Measurements from ENCODE around the gene ARRDC3.

DNA sequence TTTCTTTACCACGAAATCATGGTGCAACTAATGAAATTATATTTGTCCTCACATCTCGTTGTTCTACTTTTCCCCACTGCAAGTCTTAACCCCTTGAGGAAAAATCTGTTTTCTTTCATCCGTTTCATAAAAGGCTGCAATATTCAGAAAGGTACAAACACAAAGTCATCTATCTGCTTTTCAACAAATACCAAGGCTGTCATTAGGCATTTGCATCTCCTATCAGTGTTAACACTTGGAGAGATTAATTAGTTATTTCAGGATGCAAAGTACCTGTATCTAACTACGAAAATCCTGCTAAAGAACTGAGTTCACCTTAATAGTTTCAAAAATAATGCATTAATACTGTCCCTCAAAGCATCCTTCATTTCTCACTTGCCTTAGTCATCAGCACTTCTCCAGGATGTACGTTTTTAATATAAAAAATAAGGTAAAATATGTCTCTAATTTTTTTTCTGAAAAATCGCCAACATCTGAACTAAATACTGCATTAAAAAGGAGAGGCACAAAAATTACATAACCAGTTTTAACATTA, 1.8 kb downstream of the ARRDC3 start:
- TF ChIP-seq, protein P1, sequence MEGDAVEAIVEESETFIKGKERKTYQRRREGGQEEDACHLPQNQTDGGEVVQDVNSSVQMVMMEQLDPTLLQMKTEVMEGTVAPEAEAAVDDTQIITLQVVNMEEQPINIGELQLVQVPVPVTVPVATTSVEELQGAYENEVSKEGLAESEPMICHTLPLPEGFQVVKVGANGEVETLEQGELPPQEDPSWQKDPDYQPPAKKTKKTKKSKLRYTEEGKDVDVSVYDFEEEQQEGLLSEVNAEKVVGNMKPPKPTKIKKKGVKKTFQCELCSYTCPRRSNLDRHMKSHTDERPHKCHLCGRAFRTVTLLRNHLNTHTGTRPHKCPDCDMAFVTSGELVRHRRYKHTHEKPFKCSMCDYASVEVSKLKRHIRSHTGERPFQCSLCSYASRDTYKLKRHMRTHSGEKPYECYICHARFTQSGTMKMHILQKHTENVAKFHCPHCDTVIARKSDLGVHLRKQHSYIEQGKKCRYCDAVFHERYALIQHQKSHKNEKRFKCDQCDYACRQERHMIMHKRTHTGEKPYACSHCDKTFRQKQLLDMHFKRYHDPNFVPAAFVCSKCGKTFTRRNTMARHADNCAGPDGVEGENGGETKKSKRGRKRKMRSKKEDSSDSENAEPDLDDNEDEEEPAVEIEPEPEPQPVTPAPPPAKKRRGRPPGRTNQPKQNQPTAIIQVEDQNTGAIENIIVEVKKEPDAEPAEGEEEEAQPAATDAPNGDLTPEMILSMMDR (IDR thresholded peaks at IDR 0.05), result no peak
- no peak for TF ChIP-seq POLR2A (IDR thresholded peaks at IDR 0.05)

Data from heart left ventricle (tissue), 13 donors.